ENCODE results near the gene PAK6.

Gene PAK6

DNA sequence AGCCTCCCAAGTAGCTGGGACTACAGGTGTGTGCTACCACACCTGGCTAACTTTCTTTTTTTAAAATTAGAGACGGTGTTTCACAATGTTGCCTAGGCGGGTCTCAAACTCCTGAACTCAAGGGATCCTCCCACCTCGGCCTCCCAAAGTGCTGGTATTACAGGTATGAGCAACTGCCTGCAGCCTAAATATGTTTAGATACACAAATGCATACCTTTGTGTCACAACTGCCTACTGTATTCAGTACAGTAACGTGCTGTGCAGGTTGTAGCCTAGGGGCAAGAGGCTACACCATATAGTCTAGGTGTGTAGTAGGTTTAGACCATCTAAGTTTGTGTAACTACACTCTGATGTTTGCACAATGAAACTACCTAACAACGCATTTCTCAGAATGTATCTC lies 9.5 kb upstream of the PAK6 start:
- H3K9me3 ChIP-seq (ENCODE audit: control insufficient read depth, low read length) = no peaks in the 10 kb centered on the region
- H3K27me3 ChIP-seq (replicated peaks; ENCODE audit: control insufficient read depth, insufficient read depth, low read length, poor library complexity, severe bottlenecking) = no peaks in the 10 kb centered on the region
- H3K36me3 ChIP-seq (ENCODE audit: control insufficient read depth, insufficient read depth, low read length) = no peaks in the 10 kb centered on the region
- no peak overlapping the region for H3K27ac ChIP-seq (ENCODE audit: insufficient read depth, low read length, poor library complexity, severe bottlenecking)
- no peaks in the 10 kb centered on the region for H3K4me1 ChIP-seq (ENCODE audit: control insufficient read depth, insufficient read depth, low read length, poor library complexity, severe bottlenecking)
- DNase-seq = no peak
- no peak overlapping the region for H3K4me3 ChIP-seq (ENCODE audit: insufficient read depth, low read depth, low read length, poor library complexity, severe bottlenecking)

DNA sequence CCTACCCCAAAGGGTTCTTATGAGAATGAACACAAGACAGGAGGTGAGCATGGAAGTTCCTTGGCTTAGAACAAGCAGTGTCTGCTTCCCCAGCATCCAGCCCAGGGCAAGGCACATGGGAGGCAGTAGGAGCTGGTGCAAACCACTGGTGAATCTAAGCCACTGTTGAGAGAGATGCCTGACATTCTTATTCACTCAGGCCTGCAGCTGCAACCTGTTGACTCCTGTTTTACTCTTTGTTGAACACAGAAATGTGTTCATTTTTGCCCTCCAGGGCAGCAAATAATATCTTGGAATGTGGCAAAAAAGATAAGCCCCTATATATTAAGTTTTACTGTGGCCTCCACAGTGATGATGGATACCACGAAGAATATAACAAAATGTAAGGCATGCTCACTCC lies 8.9 kb upstream of the PAK6 start:
- no peaks in the 10 kb centered on the region for H3K27me3 ChIP-seq (replicated peaks; ENCODE audit: control insufficient read depth, insufficient read depth, low read length, poor library complexity, severe bottlenecking)
- no peaks in the 10 kb centered on the region for H3K36me3 ChIP-seq (ENCODE audit: control insufficient read depth, insufficient read depth, low read length)
- no peak for DNase-seq
- H3K27ac ChIP-seq (ENCODE audit: insufficient read depth, low read length, poor library complexity, severe bottlenecking) = no peak overlapping the region
- H3K4me3 ChIP-seq (ENCODE audit: insufficient read depth, low read depth, low read length, poor library complexity, severe bottlenecking) = no peak overlapping the region
- no peaks in the 10 kb centered on the region for H3K9me3 ChIP-seq (ENCODE audit: control insufficient read depth, low read length)
- H3K4me1 ChIP-seq (ENCODE audit: control insufficient read depth, insufficient read depth, low read length, poor library complexity, severe bottlenecking) = no peaks in the 10 kb centered on the region

DNA sequence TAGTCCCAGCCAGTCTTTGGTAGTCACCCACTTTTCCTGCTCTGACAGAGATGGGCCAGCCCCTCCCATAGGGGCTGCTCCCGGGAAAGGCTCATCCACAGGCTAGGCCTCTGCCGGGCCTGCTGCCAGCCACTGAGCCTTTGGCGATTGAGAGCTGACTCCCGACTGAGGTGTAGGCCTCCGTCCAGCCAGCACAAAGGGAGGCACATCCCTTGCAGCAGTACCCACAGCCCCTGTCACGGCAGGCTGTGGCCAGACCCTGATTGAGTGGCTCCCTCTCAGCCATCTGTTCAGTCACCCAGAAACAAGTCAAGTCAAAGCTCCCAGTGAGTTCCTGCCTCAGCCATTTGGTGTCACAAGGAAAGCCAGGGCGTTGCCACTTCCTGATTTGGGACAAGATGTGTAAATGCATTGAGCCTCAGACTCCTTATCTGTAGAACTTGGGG lies 6.2 kb upstream of the PAK6 start:
- no peak for DNase-seq

DNA sequence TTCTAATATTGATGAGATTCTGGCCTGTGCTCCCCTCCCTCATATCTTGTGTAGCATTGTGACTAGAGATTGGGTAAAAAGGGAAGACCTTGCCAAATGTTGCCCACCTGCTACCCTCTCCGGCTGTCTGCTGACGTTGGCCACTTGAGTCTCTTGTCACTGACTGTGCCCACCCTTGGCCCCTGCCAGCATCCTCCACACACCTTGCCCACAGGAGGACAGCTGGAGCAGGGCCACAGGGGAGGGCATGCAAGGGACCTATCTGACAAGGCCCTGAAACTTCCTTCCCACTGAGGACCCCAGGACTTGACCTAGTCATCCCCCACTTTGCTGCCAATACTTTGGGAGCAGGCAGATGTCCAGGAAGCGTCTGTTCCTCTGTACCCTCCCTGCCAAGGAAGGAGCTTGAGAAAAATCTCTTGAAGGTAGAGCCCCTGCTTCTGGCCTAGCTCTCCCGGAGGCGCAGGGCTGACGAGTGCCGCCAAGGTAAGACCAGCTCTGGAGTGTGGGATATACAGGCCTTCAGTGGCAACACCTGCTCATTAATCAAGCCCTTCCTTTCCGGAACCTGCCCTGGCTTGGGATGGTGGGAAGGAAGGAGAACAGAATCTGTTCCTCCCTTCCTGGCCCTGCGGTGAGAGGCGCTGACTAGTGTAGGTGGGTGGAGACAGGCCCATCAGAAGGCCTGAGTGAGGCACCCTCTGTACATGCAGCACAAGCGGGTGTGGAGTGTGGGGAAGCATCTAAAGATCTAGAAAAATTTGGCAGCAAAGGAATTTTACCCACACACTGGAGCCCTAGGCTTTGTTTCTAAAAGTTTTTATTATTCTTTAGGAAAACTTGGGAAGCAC lies 4.9 kb upstream of the PAK6 start:
- H3K9me3 ChIP-seq (ENCODE audit: control insufficient read depth, low read length) = no peaks in the 10 kb centered on the region
- H3K4me3 ChIP-seq (ENCODE audit: insufficient read depth, low read depth, low read length, poor library complexity, severe bottlenecking) = no peak overlapping the region
- H3K27ac ChIP-seq (ENCODE audit: insufficient read depth, low read length, poor library complexity, severe bottlenecking) = no peak overlapping the region
- DNase-seq = no peak
- H3K36me3 ChIP-seq (ENCODE audit: control insufficient read depth, insufficient read depth, low read length) = no peaks in the 10 kb centered on the region
- H3K27me3 ChIP-seq (replicated peaks; ENCODE audit: control insufficient read depth, insufficient read depth, low read length, poor library complexity, severe bottlenecking) = peaks cover 2% of the 10 kb centered on the region
- H3K4me1 ChIP-seq (ENCODE audit: control insufficient read depth, insufficient read depth, low read length, poor library complexity, severe bottlenecking) = peaks cover under 1% of the 10 kb centered on the region

More for the DNA sequence above, 6.2 kb upstream of the PAK6 start:
- Histone ChIP-seq H3K4me1 (ENCODE audit: control insufficient read depth, insufficient read depth, low read length, poor library complexity, severe bottlenecking) (no peaks in the 10 kb centered on the region), H3K36me3 (ENCODE audit: control insufficient read depth, insufficient read depth, low read length) (no peaks in the 10 kb centered on the region), H3K9me3 (ENCODE audit: control insufficient read depth, low read length) (no peaks in the 10 kb centered on the region), H3K4me3 (ENCODE audit: insufficient read depth, low read depth, low read length, poor library complexity, severe bottlenecking) (no peak overlapping the region), H3K27ac (ENCODE audit: insufficient read depth, low read length, poor library complexity, severe bottlenecking) (no peak overlapping the region), H3K27me3 (replicated peaks; ENCODE audit: control insufficient read depth, insufficient read depth, low read length, poor library complexity, severe bottlenecking) (no peaks in the 10 kb centered on the region)

DNA sequence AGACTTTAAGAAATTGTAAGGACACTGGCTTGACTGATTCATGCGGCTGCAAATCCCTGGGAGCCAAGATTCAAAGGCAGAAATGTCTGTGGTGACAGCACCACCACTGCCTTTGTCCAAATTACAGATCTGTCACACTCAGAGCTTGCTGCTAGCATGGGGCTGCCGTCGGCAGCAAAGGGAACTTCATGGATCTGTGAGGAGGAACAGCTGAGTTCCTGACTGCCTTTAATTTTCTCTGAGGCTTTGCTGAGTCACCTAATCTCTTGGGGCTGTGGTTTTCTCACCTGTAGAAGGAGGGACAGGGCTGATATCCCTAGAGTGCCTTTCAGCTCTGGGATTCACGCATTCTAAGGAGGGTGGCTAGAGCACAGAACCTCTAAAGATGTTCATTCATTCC lies 4.1 kb upstream of the PAK6 start:
- H3K4me1 ChIP-seq (ENCODE audit: control insufficient read depth, insufficient read depth, low read length, poor library complexity, severe bottlenecking) = peaks cover 6% of the 10 kb centered on the region
- H3K27me3 ChIP-seq (replicated peaks; ENCODE audit: control insufficient read depth, insufficient read depth, low read length, poor library complexity, severe bottlenecking) = peaks cover 6% of the 10 kb centered on the region
- H3K4me3 ChIP-seq (ENCODE audit: insufficient read depth, low read depth, low read length, poor library complexity, severe bottlenecking) = no peak overlapping the region
- no peak overlapping the region for H3K27ac ChIP-seq (ENCODE audit: insufficient read depth, low read length, poor library complexity, severe bottlenecking)
- no peaks in the 10 kb centered on the region for H3K9me3 ChIP-seq (ENCODE audit: control insufficient read depth, low read length)
- DNase-seq = no peak
- no peaks in the 10 kb centered on the region for H3K36me3 ChIP-seq (ENCODE audit: control insufficient read depth, insufficient read depth, low read length)

DNA sequence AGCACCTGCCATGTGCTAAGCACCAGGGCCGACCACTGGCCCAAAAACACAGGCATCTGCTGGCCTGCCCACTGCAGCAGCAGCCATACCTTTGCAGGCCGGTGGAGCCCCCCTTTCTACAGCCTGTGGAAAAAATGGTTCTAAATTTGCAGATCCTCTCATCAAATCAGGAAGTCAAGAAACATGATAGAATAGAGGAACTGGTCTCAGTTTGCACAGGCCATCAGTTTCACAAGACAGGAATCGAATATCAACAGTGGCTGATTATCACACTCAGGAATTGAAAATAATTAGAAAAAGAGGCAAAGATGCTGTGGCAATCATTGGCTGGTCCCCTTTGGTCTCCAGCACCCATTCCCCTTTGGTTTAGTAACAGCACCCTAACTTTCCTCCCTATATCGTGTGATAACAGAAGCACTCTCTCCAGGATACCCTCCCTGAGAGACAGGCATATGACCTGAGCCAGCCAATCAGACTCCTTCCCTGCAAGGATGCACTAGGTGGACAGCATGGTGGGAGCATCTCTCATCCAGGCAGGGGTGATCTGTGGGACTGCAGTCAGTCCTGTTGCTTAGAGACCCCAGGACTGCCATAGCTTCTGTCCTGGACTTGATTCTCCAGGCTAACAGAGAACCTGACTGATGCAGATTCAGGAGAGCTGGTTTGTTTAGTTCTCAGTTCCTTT lies 3.5 kb upstream of the PAK6 start:
- DNase-seq = no peak
- peaks cover 6% of the 10 kb centered on the region for H3K27me3 ChIP-seq (replicated peaks; ENCODE audit: control insufficient read depth, insufficient read depth, low read length, poor library complexity, severe bottlenecking)
- no peaks in the 10 kb centered on the region for H3K9me3 ChIP-seq (ENCODE audit: control insufficient read depth, low read length)
- H3K36me3 ChIP-seq (ENCODE audit: control insufficient read depth, insufficient read depth, low read length) = no peaks in the 10 kb centered on the region
- H3K4me1 ChIP-seq (ENCODE audit: control insufficient read depth, insufficient read depth, low read length, poor library complexity, severe bottlenecking) = peaks cover 6% of the 10 kb centered on the region
- H3K4me3 ChIP-seq (ENCODE audit: insufficient read depth, low read depth, low read length, poor library complexity, severe bottlenecking) = no peak overlapping the region
- no peak overlapping the region for H3K27ac ChIP-seq (ENCODE audit: insufficient read depth, low read length, poor library complexity, severe bottlenecking)

GRCh38 chr15:40239404-40239692 lies 485 bp downstream of the PAK6 start:
- DNase-seq = no peak
- Histone ChIP-seq H3K4me1 (ENCODE audit: control insufficient read depth, insufficient read depth, low read length, poor library complexity, severe bottlenecking) (peaks cover 6% of the 10 kb centered on the region), H3K27me3 (replicated peaks; ENCODE audit: control insufficient read depth, insufficient read depth, low read length, poor library complexity, severe bottlenecking) (peaks cover 6% of the 10 kb centered on the region), H3K36me3 (ENCODE audit: control insufficient read depth, insufficient read depth, low read length) (no peaks in the 10 kb centered on the region), H3K4me3 (ENCODE audit: insufficient read depth, low read depth, low read length, poor library complexity, severe bottlenecking) (no peak overlapping the region), H3K9me3 (ENCODE audit: control insufficient read depth, low read length) (no peaks in the 10 kb centered on the region), H3K27ac (ENCODE audit: insufficient read depth, low read length, poor library complexity, severe bottlenecking) (no peak overlapping the region)

GRCh38 chr15:40239693-40240618 lies 1.1 kb downstream of the PAK6 start:
- Histone ChIP-seq H3K27me3 (replicated peaks; ENCODE audit: control insufficient read depth, insufficient read depth, low read length, poor library complexity, severe bottlenecking) (peaks cover 6% of the 10 kb centered on the region), H3K4me3 (ENCODE audit: insufficient read depth, low read depth, low read length, poor library complexity, severe bottlenecking) (no peak overlapping the region), H3K27ac (ENCODE audit: insufficient read depth, low read length, poor library complexity, severe bottlenecking) (no peak overlapping the region), H3K4me1 (ENCODE audit: control insufficient read depth, insufficient read depth, low read length, poor library complexity, severe bottlenecking) (peaks cover 6% of the 10 kb centered on the region), H3K9me3 (ENCODE audit: control insufficient read depth, low read length) (no peaks in the 10 kb centered on the region), H3K36me3 (ENCODE audit: control insufficient read depth, insufficient read depth, low read length) (no peaks in the 10 kb centered on the region)
- DNase-seq = no peak

DNA sequence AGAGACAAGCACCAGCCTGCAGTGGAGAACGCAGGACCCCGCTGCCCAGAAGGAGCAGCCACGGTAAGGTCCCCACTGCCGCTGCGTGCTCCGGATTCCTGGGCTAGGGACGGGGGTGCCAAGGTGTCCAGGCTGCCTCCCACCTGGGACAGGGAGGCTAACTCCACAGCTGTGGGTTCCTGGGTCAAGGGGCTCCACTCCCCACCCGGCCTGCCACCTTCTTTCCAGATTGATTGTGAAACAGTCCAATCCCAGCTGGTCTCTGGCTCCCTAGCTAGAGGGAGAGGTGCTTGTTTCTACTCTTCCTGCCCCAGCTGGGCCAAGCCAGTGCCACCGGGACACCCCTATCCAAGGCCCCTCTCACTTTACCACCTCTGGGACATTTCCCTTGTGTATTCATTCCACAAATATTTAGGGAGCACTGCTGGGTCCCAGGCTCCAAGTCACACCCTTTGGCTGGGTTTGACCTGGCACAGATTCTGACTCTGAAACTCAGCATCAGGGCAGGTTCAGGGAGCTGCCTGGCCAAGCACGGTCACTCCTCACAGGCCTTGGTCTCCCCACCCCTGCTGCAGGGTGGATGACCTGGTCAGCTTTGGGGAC lies 1.9 kb downstream of the PAK6 start:
- Histone ChIP-seq H3K36me3 (ENCODE audit: control insufficient read depth, insufficient read depth, low read length) (no peaks in the 10 kb centered on the region), H3K27me3 (replicated peaks; ENCODE audit: control insufficient read depth, insufficient read depth, low read length, poor library complexity, severe bottlenecking) (peaks cover 6% of the 10 kb centered on the region), H3K4me1 (ENCODE audit: control insufficient read depth, insufficient read depth, low read length, poor library complexity, severe bottlenecking) (peaks cover 6% of the 10 kb centered on the region), H3K27ac (ENCODE audit: insufficient read depth, low read length, poor library complexity, severe bottlenecking) (no peak overlapping the region), H3K9me3 (ENCODE audit: control insufficient read depth, low read length) (no peaks in the 10 kb centered on the region), H3K4me3 (ENCODE audit: insufficient read depth, low read depth, low read length, poor library complexity, severe bottlenecking) (no peak overlapping the region)
- DNase-seq = no peak

Data from effector memory CD4-positive, alpha-beta T cell (primary cell).